ENCODE measurements around the gene CHRD.

CHRD gene

GRCh38 chr3:184353546-184353941 lies 26.3 kb upstream of the CHRD start:
- DNase-seq: no peak
- H3K36me3 Mint-ChIP-seq (ENCODE audit: low read depth): peaks cover 22% of the 10 kb centered on the region
- no peak overlapping the region for H3K4me3 Mint-ChIP-seq
- H3K27me3 Mint-ChIP-seq: no peaks in the 10 kb centered on the region
- H3K27ac Mint-ChIP-seq: no peak overlapping the region
- peaks cover 3% of the 10 kb centered on the region for H3K4me1 Mint-ChIP-seq (ENCODE audit: low read depth)
- no peaks in the 10 kb centered on the region for H3K9me3 Mint-ChIP-seq

- Mint-ChIP-seq H3K4me1 (ENCODE audit: low read depth) (peaks cover 3% of the 10 kb centered on the region), H3K4me3 (no peak overlapping the region), H3K9me3 (no peaks in the 10 kb centered on the region), H3K27ac (peak overlapping the region; percentile 40), H3K36me3 (ENCODE audit: low read depth) (peaks cover 22% of the 10 kb centered on the region), H3K27me3 (no peaks in the 10 kb centered on the region)
- DNase-seq: peak; percentile 80
These were observed 25.6 kb upstream of the CHRD start for GRCh38 chr3:184354121-184354728.

- peaks cover 3% of the 10 kb centered on the region for H3K4me1 Mint-ChIP-seq (ENCODE audit: low read depth)
- H3K9me3 Mint-ChIP-seq: no peaks in the 10 kb centered on the region
- no peaks in the 10 kb centered on the region for H3K27me3 Mint-ChIP-seq
- no peak overlapping the region for H3K27ac Mint-ChIP-seq
- peaks cover 22% of the 10 kb centered on the region for H3K36me3 Mint-ChIP-seq (ENCODE audit: low read depth)
- no peak overlapping the region for H3K4me3 Mint-ChIP-seq
- no peak for DNase-seq
These were observed 25.1 kb upstream of the CHRD start for GRCh38 chr3:184354754-184355153.

DNA sequence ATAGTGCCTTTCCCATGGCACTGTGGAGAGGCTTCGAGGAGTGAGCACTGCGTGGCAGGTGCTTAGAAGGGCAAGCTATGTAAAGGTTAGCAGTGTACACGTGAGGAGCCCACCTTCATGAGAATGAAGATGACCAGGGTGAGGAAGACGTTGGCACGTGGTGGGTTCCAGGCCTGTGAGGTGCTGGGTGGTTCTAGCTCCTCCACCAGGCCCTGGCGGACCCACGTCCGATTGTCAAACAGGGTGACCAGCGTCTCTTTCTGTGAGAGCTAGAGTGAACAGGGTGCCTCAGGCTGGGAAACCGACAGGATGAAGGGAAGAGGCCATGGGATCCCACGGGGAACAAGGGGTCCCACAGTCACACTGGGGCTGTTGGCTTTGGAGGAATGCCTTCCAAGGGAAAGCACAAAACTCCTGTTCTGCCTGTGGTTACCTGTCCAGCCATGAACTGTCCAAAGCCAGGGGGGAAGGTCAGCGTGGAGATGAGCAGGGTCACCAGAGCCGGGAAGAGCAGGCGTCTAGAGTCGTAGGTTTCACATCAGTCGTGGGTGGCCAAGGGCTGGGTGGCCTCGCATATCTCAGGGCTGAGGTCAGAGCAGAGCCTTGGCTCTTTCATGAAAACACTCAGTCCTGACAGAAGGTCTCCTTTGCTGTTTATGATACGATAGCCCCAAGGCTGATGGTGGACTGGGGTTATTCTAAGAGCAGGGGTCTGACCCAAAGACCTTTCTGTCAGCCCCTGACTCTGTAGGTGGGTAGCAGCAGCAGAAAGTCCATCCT lies 24.4 kb upstream of the CHRD start:
- H3K27ac Mint-ChIP-seq: peak overlapping the region; percentile 26
- no peak for DNase-seq
- no peaks in the 10 kb centered on the region for H3K27me3 Mint-ChIP-seq
- peaks cover 22% of the 10 kb centered on the region for H3K36me3 Mint-ChIP-seq (ENCODE audit: low read depth)
- no peaks in the 10 kb centered on the region for H3K9me3 Mint-ChIP-seq
- H3K4me1 Mint-ChIP-seq (ENCODE audit: low read depth): peaks cover 6% of the 10 kb centered on the region
- H3K4me3 Mint-ChIP-seq: no peak overlapping the region

DNA sequence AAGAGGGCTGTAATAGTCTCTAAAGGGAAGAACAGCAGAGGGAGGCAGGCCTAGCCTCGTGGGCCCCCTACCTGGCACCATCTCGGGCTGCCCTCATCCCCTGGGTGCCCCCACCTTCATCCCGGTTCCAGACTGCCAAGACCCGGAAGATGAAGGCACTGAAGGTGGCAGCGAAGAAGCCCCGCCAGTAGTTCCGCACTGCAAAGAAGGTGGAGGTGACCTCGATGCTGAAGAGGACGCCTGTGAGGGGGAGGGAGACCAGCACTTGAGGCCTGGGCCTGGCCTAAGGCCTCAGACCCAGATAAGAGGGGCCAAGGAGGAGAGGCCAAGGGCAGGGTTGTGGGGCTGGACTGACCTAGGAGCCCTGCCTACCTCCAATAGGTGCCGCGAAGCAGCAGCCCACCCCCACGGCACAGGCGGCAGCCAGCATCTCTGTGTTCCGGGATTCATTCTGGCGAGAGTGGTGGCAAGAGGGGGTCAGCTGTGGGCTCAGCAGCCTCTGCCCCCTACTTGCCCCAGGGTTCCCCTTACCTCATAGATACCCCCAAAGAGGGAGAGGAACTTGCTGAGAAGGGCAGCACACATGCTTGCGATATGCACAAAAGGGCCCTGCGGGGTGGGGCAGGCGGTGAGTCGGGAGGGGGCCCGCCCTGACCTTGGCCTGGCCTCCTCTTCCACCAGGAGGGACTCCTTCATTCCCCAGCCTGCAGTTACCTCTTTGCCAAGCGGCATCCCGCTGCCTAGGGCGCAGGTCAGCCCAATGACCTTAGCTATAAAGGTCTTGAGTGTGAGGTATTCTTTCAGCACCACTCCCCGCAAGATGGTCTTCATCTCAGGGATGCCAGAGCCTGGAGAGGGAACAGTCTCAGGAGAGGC lies 22.4 kb upstream of the CHRD start:
- Mint-ChIP-seq H3K27ac (no peak overlapping the region), H3K27me3 (no peaks in the 10 kb centered on the region), H3K9me3 (no peaks in the 10 kb centered on the region), H3K4me1 (ENCODE audit: low read depth) (peaks cover 11% of the 10 kb centered on the region), H3K4me3 (no peak overlapping the region), H3K36me3 (ENCODE audit: low read depth) (peaks cover 18% of the 10 kb centered on the region)
- DNase-seq: no peak

GRCh38 chr3:184358124-184358767 lies 21.6 kb upstream of the CHRD start:
- H3K27ac Mint-ChIP-seq: no peak overlapping the region
- no peaks in the 10 kb centered on the region for H3K27me3 Mint-ChIP-seq
- no peaks in the 10 kb centered on the region for H3K9me3 Mint-ChIP-seq
- peaks cover 18% of the 10 kb centered on the region for H3K36me3 Mint-ChIP-seq (ENCODE audit: low read depth)
- no peak overlapping the region for H3K4me3 Mint-ChIP-seq
- no peak for DNase-seq
- peaks cover 11% of the 10 kb centered on the region for H3K4me1 Mint-ChIP-seq (ENCODE audit: low read depth)

DNA sequence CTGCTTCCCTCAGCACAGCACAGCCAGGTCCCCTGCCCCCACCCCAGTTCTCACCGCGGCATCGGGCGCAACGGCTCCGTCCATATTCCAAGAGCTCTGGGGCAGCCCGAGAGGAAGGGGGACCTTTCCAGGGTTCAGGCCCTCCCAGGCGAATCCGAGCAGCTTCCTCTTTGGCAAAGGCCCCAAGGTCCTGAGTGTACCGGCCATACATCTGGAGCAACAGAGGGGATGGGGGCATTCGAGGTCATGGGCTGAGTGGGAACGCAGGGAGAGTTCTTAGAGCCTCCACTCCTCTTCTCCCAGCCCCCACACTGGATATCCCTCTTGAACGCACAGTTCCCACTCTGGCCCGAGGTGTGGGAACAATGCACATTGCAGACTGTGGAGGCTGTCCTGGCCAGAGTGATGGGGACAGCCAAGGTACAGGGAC lies 20.9 kb upstream of the CHRD start:
- Mint-ChIP-seq H3K4me1 (ENCODE audit: low read depth) (peaks cover 10% of the 10 kb centered on the region), H3K9me3 (no peaks in the 10 kb centered on the region), H3K4me3 (no peak overlapping the region), H3K36me3 (ENCODE audit: low read depth) (peaks cover 24% of the 10 kb centered on the region), H3K27ac (no peak overlapping the region), H3K27me3 (no peaks in the 10 kb centered on the region)
- DNase-seq: no peak

- H3K27ac Mint-ChIP-seq: no peak overlapping the region
- H3K9me3 Mint-ChIP-seq: no peaks in the 10 kb centered on the region
- peaks cover 31% of the 10 kb centered on the region for H3K36me3 Mint-ChIP-seq (ENCODE audit: low read depth)
- H3K4me1 Mint-ChIP-seq (ENCODE audit: low read depth): peaks cover 12% of the 10 kb centered on the region
- no peaks in the 10 kb centered on the region for H3K27me3 Mint-ChIP-seq
- DNase-seq: no peak
- no peak overlapping the region for H3K4me3 Mint-ChIP-seq
These were observed 20.2 kb upstream of the CHRD start for GRCh38 chr3:184359610-184360009.

DNA sequence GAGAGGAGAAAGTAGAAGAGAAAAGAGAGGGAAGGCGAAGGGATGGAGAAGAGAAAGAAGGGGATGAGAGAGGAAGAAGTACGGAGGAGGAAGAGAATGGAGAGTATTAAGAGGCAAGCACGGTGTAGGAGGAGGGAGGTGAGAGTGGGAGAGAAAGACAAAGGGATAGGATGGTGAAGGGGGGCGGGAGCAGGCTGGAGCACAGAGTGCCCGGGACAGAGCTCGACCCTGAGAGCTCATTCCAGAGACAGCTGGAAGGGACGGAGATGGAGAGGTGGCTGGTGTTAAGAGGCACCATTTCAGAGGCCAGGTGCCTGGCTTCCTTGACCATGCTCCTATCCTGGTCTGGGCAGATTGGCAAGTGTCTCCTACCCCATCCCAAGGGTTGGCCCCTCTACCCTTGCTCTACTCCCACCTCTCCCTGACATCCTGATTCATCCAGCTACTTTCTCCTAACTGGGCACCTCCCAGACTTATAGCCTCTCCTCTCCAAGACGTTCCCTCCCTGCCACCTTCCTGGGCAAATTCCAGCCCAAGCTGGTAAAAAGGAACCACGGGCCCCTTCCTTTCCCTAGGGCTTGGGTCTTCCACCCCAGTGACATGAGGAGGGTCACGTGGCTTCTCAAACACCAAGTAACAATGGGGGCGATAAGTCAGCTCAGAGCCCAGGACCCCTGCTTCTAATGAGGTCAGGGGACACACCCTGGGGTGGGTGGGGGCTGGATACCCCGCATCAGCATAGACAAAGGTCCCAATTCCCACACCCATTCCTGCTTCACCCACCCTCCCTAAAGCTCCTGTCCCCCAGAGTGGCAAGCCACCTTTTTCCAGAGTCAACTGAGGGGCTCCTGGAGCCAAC lies 19.6 kb upstream of the CHRD start:
- Mint-ChIP-seq H3K27ac (peak overlapping the region; percentile 73), H3K4me1 (ENCODE audit: low read depth) (peaks cover 19% of the 10 kb centered on the region), H3K36me3 (ENCODE audit: low read depth) (peaks cover 35% of the 10 kb centered on the region), H3K4me3 (peak overlapping the region; percentile 84), H3K9me3 (no peaks in the 10 kb centered on the region), H3K27me3 (no peaks in the 10 kb centered on the region)
- DNase-seq: no peak

- no peaks in the 10 kb centered on the region for H3K9me3 Mint-ChIP-seq
- H3K27ac Mint-ChIP-seq: peak overlapping the region; percentile 73
- H3K36me3 Mint-ChIP-seq (ENCODE audit: low read depth): peaks cover 37% of the 10 kb centered on the region
- no peak for DNase-seq
- H3K4me3 Mint-ChIP-seq: peak overlapping the region; percentile 84
- H3K27me3 Mint-ChIP-seq: no peaks in the 10 kb centered on the region
- H3K4me1 Mint-ChIP-seq (ENCODE audit: low read depth): peaks cover 23% of the 10 kb centered on the region
These were observed 18.8 kb upstream of the CHRD start for GRCh38 chr3:184360929-184361531.

GRCh38 chr3:184361532-184361931 lies 18.3 kb upstream of the CHRD start, which contains the start of the genes CLCN2 and POLR2H:
TSS of gene CLCN2 (minus strand) at chr3:184361605. CDS start at chr3:184361479, 126 bp downstream.
TSS of gene POLR2H (plus strand) at chr3:184361710. CDS start at chr3:184363493, 1,783 bp downstream.
- H3K27me3 Mint-ChIP-seq: no peaks in the 10 kb centered on the region
- H3K4me3 Mint-ChIP-seq: peak within 1 kb of the TSS; percentile 98
- H3K27ac Mint-ChIP-seq: peak within 1 kb of the TSS; percentile 94
- DNase-seq: no peak
- H3K4me1 Mint-ChIP-seq (ENCODE audit: low read depth): peaks cover 25% of the 10 kb centered on the region
- H3K9me3 Mint-ChIP-seq: no peaks in the 10 kb centered on the region
- H3K36me3 Mint-ChIP-seq (ENCODE audit: low read depth): peaks cover 42% of the 10 kb centered on the region

DNA sequence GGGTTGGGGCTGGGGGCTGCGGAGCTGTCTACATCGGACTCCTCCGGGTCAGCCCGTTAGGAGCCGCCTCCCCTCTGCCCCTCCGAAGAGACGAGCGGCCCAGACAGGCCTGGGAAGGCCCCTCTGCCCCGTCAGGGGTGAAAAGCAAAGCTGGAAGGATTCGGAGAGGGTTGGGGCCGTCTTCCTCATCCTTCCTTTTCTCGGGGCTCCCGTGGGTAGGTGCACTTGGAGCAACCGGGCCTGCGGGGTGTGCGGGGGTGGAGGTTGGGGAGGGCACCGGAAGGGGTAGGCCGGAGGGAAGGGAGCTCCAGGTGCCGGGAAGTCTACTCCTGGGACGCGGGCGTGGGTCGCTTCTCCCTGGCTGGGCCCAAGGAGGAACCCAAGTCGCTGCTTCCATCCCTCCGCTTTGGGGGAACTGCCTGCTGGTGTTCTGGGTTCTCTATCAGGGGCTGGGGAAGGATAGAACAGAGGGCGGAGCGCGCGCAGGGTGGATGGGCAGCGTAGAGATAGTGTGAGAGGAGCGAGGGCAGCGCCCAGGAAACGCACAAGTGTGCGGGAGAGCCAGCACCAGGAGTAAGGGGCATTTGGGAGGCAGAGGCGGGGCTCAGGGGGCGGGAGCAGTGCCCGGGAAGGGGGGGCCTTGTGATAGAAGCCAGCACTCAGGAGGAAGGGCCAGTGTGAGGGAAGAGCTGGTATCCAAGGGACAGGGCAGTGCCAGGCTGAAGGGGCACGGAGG lies 17.8 kb upstream of the CHRD start:
- Mint-ChIP-seq H3K27ac (peak overlapping the region; percentile 94), H3K9me3 (no peaks in the 10 kb centered on the region), H3K27me3 (no peaks in the 10 kb centered on the region), H3K36me3 (ENCODE audit: low read depth) (peaks cover 42% of the 10 kb centered on the region), H3K4me1 (ENCODE audit: low read depth) (peaks cover 31% of the 10 kb centered on the region), H3K4me3 (peak overlapping the region; percentile 98)
- peak; percentile 81 for DNase-seq

Measured in activated T-cell treated with anti-CD3 and anti-CD28 coated beads, Interleukin-2, amount 50 U/mL, for 24 hours (primary cell).